PC-3 (cell line): ENCODE data around the gene SLC36A3.

ENCODE experiments used
- EZH2 ChIP-seq: fragments of 300-600 bp; sonication (generic); IDR thresholded peaks from one replicate; pipeline ENCODE4 v1.6.1; 2017; ENCODE audit warnings: antibody characterized with exemption, mild to moderate bottlenecking, low read length; ENCODE audit not compliant: unreplicated experiment
- EZH2phosphoT487 ChIP-seq: fragments of 300-600 bp; sonication (generic); IDR thresholded peaks from 2 replicates; pipeline ENCODE4 v1.6.1; 2018; ENCODE audit warnings: mild to moderate bottlenecking, antibody characterized with exemption, low read length, borderline replicate concordance
- TF ChIP-seq, protein P1 (sequence below): fragments of 300-600 bp; sonication (generic); conservative IDR thresholded peaks from 2 replicates; pipeline ENCODE4 v1.5.1; 2017; ENCODE audit warnings: antibody characterized with exemption, low read depth, mild to moderate bottlenecking, low read length

DNA sequence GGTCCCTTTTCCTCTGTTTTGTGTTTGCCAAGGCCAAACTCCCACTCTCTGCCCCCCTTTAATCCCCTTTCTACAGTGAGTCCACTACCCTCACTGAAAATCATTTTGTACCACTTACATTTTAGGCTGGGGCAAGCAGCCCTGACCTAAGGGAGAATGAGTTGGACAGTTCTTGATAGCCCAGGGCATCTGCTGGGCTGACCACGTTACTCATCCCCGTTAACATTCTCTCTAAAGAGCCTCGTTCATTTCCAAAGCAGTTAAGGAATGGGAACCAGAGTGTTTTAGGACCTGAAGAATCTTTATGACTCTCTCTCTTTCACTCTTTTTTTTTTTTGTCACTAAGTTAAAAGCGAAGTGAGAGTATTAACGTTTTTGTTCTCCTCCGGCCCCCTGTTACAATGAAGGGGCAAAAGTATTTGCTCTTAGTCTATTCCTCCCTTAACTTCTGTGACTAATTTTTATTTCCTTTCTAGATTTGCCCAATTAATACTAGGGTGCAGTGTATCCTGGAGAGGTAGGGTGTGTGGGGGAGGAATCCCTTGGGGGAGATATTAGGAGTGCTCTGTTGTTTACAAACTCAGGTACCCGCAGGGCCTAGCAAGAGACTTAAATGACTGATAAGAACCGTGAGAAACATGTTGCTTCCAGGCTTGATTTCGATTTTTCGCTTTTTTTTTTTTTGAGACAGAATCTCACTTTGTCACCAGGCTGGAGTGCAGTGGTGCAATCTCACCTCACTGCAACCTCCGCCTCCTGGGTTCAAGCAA lies 35.9 kb downstream of the SLC36A3 start:
- TF ChIP-seq EZH2 (no peak), EZH2phosphoT487 (no peak)
- TF ChIP-seq, protein P1, sequence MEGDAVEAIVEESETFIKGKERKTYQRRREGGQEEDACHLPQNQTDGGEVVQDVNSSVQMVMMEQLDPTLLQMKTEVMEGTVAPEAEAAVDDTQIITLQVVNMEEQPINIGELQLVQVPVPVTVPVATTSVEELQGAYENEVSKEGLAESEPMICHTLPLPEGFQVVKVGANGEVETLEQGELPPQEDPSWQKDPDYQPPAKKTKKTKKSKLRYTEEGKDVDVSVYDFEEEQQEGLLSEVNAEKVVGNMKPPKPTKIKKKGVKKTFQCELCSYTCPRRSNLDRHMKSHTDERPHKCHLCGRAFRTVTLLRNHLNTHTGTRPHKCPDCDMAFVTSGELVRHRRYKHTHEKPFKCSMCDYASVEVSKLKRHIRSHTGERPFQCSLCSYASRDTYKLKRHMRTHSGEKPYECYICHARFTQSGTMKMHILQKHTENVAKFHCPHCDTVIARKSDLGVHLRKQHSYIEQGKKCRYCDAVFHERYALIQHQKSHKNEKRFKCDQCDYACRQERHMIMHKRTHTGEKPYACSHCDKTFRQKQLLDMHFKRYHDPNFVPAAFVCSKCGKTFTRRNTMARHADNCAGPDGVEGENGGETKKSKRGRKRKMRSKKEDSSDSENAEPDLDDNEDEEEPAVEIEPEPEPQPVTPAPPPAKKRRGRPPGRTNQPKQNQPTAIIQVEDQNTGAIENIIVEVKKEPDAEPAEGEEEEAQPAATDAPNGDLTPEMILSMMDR, result no peak
